Measurements from ENCODE around the gene MYT1. TPM values are rescaled to one million over a fixed set of nuclear protein-coding genes. Genes with fewer than 3 reads are reported as not detected.

Gene MYT1
- polyA plus RNA-seq, 1 donor from 2014 or later, result 35.8 TPM

DNA sequence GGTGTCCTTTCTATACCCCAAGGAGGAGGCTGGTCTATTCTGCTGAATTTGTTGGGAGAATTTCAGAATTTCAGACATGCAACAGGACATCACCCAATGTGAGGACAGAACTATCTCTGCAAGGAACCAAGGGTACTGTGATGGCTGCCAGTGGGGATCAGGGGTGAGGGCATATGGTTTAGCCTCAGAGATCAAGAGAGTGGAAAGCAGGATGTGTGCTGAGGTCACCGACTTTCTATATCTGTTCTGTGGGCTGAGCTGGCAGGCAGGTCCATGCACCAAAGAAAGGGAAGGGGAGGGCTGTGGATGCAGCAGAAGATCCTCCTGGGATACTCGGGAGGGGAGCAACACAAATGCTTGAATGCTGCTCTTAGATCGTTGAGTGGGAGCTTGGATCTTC lies 28.8 kb downstream of the MYT1 start:
- no peak overlapping the region for H2AFZ ChIP-seq (ENCODE audit: low read depth, low read length)
- no peak overlapping the region for H3K9ac ChIP-seq (ENCODE audit: low read length)
- H3K79me2 ChIP-seq (replicated peaks; ENCODE audit: insufficient read depth, low read length), result peaks cover 66% of the 10 kb centered on the region
- TF ChIP-seq RAD21 (conservative IDR thresholded peaks at IDR 0.05) (no peak), TAF1 (IDR thresholded peaks at IDR 0.05; ENCODE audit: low read depth) (no peak), EZH2 (IDR thresholded peaks at IDR 0.05; ENCODE audit: borderline replicate concordance, insufficient read depth, low read length, poor library complexity, severe bottlenecking) (no peak), SMC3 (conservative IDR thresholded peaks at IDR 0.05; ENCODE audit: poor library complexity) (no peak), MXI1 (conservative IDR thresholded peaks at IDR 0.05; ENCODE audit: poor library complexity, severe bottlenecking) (no peak), EP300 (conservative IDR thresholded peaks at IDR 0.05; ENCODE audit: poor library complexity, severe bottlenecking) (no peak), POLR2AphosphoS5 (IDR thresholded peaks at IDR 0.05) (no peak)
- TF ChIP-seq, protein P1, sequence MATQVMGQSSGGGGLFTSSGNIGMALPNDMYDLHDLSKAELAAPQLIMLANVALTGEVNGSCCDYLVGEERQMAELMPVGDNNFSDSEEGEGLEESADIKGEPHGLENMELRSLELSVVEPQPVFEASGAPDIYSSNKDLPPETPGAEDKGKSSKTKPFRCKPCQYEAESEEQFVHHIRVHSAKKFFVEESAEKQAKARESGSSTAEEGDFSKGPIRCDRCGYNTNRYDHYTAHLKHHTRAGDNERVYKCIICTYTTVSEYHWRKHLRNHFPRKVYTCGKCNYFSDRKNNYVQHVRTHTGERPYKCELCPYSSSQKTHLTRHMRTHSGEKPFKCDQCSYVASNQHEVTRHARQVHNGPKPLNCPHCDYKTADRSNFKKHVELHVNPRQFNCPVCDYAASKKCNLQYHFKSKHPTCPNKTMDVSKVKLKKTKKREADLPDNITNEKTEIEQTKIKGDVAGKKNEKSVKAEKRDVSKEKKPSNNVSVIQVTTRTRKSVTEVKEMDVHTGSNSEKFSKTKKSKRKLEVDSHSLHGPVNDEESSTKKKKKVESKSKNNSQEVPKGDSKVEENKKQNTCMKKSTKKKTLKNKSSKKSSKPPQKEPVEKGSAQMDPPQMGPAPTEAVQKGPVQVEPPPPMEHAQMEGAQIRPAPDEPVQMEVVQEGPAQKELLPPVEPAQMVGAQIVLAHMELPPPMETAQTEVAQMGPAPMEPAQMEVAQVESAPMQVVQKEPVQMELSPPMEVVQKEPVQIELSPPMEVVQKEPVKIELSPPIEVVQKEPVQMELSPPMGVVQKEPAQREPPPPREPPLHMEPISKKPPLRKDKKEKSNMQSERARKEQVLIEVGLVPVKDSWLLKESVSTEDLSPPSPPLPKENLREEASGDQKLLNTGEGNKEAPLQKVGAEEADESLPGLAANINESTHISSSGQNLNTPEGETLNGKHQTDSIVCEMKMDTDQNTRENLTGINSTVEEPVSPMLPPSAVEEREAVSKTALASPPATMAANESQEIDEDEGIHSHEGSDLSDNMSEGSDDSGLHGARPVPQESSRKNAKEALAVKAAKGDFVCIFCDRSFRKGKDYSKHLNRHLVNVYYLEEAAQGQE (IDR thresholded peaks at IDR 0.05; ENCODE audit: borderline replicate concordance), result no peak
- TF ChIP-seq, protein P2, sequence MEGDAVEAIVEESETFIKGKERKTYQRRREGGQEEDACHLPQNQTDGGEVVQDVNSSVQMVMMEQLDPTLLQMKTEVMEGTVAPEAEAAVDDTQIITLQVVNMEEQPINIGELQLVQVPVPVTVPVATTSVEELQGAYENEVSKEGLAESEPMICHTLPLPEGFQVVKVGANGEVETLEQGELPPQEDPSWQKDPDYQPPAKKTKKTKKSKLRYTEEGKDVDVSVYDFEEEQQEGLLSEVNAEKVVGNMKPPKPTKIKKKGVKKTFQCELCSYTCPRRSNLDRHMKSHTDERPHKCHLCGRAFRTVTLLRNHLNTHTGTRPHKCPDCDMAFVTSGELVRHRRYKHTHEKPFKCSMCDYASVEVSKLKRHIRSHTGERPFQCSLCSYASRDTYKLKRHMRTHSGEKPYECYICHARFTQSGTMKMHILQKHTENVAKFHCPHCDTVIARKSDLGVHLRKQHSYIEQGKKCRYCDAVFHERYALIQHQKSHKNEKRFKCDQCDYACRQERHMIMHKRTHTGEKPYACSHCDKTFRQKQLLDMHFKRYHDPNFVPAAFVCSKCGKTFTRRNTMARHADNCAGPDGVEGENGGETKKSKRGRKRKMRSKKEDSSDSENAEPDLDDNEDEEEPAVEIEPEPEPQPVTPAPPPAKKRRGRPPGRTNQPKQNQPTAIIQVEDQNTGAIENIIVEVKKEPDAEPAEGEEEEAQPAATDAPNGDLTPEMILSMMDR (IDR thresholded peaks at IDR 0.05; ENCODE audit: poor library complexity, severe bottlenecking), result no peak
- no peaks in the 10 kb centered on the region for H3K9me2 ChIP-seq (ENCODE audit: insufficient read depth, low read length)
- H3K4me2 ChIP-seq (ENCODE audit: low read length), result no peak overlapping the region
- H3K9me3 ChIP-seq (ENCODE audit: low read length), result no peaks in the 10 kb centered on the region
- H3K36me3 ChIP-seq (ENCODE audit: insufficient read depth, low read length), result peaks cover 5% of the 10 kb centered on the region
- H3K27me3 ChIP-seq (ENCODE audit: insufficient read depth, low read depth, low read length), result no peaks in the 10 kb centered on the region
- no peaks in the 10 kb centered on the region for H4K20me1 ChIP-seq (ENCODE audit: insufficient read depth)
- no peak overlapping the region for H3K4me3 ChIP-seq (ENCODE audit: low read length)
- H3K27ac ChIP-seq (ENCODE audit: low read length), result peak overlapping the region; percentile 99
- peaks cover 11% of the 10 kb centered on the region for H3F3A ChIP-seq (ENCODE audit: insufficient read depth, low read length, poor library complexity, severe bottlenecking)

DNA sequence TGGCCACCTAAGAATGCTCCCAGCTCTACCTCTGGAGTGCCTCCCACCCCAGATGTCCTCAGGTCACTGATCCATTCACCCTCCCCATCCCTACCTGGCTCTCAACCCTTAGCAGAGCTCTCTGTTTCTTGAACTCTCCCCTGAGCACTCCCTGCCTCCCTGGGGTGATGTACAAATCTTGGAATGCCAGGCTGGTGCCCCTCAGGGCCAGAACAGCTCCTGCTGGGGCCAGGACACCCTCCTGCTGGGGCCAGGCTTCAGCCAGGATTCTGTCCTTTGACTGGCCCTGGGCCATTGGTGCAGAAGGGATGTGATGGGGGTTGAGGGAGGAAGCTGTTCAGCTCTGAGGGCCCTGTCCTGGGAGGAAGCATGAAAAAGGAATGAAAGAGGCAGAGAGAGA lies 30.0 kb downstream of the MYT1 start:
- H3K36me3 ChIP-seq (ENCODE audit: insufficient read depth, low read length), result peaks cover 9% of the 10 kb centered on the region

More for the DNA sequence above, 30.0 kb downstream of the MYT1 start:
- Histone ChIP-seq H4K20me1 (ENCODE audit: insufficient read depth) (no peaks in the 10 kb centered on the region), H3K27me3 (ENCODE audit: insufficient read depth, low read depth, low read length) (no peaks in the 10 kb centered on the region), H3K79me2 (replicated peaks; ENCODE audit: insufficient read depth, low read length) (peaks cover 54% of the 10 kb centered on the region), H3K9me3 (ENCODE audit: low read length) (no peaks in the 10 kb centered on the region), H3K4me2 (ENCODE audit: low read length) (no peak overlapping the region), H3F3A (ENCODE audit: insufficient read depth, low read length, poor library complexity, severe bottlenecking) (peaks cover 8% of the 10 kb centered on the region), H3K27ac (ENCODE audit: low read length) (peak overlapping the region; percentile 99), H2AFZ (ENCODE audit: low read depth, low read length) (no peak overlapping the region), H3K9me2 (ENCODE audit: insufficient read depth, low read length) (no peaks in the 10 kb centered on the region), H3K9ac (ENCODE audit: low read length) (peak overlapping the region; percentile 23), H3K4me3 (ENCODE audit: low read length) (no peak overlapping the region)
- TF ChIP-seq, protein P2 (IDR thresholded peaks at IDR 0.05; ENCODE audit: poor library complexity, severe bottlenecking), result no peak
- TF ChIP-seq EZH2 (IDR thresholded peaks at IDR 0.05; ENCODE audit: borderline replicate concordance, insufficient read depth, low read length, poor library complexity, severe bottlenecking) (no peak), SMC3 (conservative IDR thresholded peaks at IDR 0.05; ENCODE audit: poor library complexity) (no peak), MXI1 (conservative IDR thresholded peaks at IDR 0.05; ENCODE audit: poor library complexity, severe bottlenecking) (no peak), TAF1 (IDR thresholded peaks at IDR 0.05; ENCODE audit: low read depth) (no peak), POLR2AphosphoS5 (IDR thresholded peaks at IDR 0.05) (no peak), EP300 (conservative IDR thresholded peaks at IDR 0.05; ENCODE audit: poor library complexity, severe bottlenecking) (no peak), RAD21 (conservative IDR thresholded peaks at IDR 0.05) (no peak)
- TF ChIP-seq, protein P1 (IDR thresholded peaks at IDR 0.05; ENCODE audit: borderline replicate concordance), result no peak

Data from neural cell (in vitro differentiated cells).